SK-N-SH (cell line): ENCODE results near the gene CD2. TPM values are rescaled to one million over a fixed set of nuclear protein-coding genes. Genes with fewer than 3 reads are reported as not detected.

Experiments
- CTCF ChIA-PET: fragments of 300-600, 350-600 bp; formaldehyde crosslinking; extraction: SDS; loops from one replicate; lab custom pipeline; 2021; lab: Yijun Ruan, JAX
- POLR2A ChIA-PET: fragments of 350-600 bp; sonication (Branson Sonifier 250); formaldehyde crosslinking; extraction: SDS; loops from one replicate; lab custom pipeline; 2020; ENCODE audit warnings: antibody characterized with exemption, inconsistent platforms; lab: Yijun Ruan, JAX
- DNase-seq: peaks from one replicate; pipeline ENCODE4 v3.0.0; 2012
- H2AFZ ChIP-seq: fragments of 200-600 bp; sonication (generic); 2 replicates; pipeline ENCODE4 v1.8.1; 2016; ENCODE audit warnings: antibody characterized with exemption, mild to moderate bottlenecking, low read depth
- H3F3A ChIP-seq: fragments of 200-600 bp; sonication (generic); replicated peaks from 2 replicates; pipeline ENCODE3; 2016; ENCODE audit warnings: antibody characterized with exemption, mild to moderate bottlenecking; ENCODE audit not compliant: insufficient read depth
- H3K27ac ChIP-seq, 2 experiments: fragments of 200-500 bp in 1 of 2; fragments of 200-600 bp in 1 of 2; sonication (Bioruptor generic) in 1 of 2; sonication (generic), shearing (Covaris generic) in 1 of 2; 2 replicates each; pipeline versions ENCODE4 v1.5.1 to v1.6.1; 2014 to 2016; ENCODE audit warnings: low read depth in 2 of 2, inconsistent platforms in 1 of 2, low read length in 1 of 2, mild to moderate bottlenecking in 1 of 2, mixed read lengths in 1 of 2
- H3K27me3 ChIP-seq: fragments of 200-600 bp; sonication (generic), shearing (Covaris generic); 2 replicates; pipeline ENCODE4 v1.6.1; 2016; ENCODE audit warnings: mixed run types; ENCODE audit not compliant: insufficient read depth
- H3K36me3 ChIP-seq, 2 experiments: fragments of 200-500 bp in 1 of 2; fragments of 200-600 bp in 1 of 2; sonication (Bioruptor generic) in 1 of 2; sonication (generic) in 1 of 2; replicated peaks in 1 of 2; 2 replicates each; pipeline versions ENCODE3 to v1.5.1; 2014 to 2016; ENCODE audit warnings: low read length in 1 of 2, mild to moderate bottlenecking in 1 of 2; ENCODE audit not compliant: insufficient read depth in 2 of 2, control insufficient read depth in 1 of 2
- H3K4me1 ChIP-seq, 2 experiments: fragments of 200-500 bp in 1 of 2; fragments of 200-600 bp in 1 of 2; sonication (Bioruptor generic) in 1 of 2; sonication (generic), shearing (Covaris generic) in 1 of 2; 2 replicates each; pipeline versions ENCODE4 v1.5.1 to v1.6.1; 2014 to 2016; ENCODE audit warnings: low read depth in 1 of 2, low read length in 1 of 2, mixed run types in 1 of 2; ENCODE audit not compliant: insufficient read depth in 2 of 2, control insufficient read depth in 1 of 2
- H3K4me2 ChIP-seq: fragments of 200-600 bp; sonication (generic), shearing (Covaris generic); 2 replicates; pipeline ENCODE4 v1.6.1; 2017; ENCODE audit warnings: mixed run types
- H3K4me3 ChIP-seq, 2 experiments: fragments of 200-500 bp in 1 of 2; fragments of 200-600 bp in 1 of 2; sonication (Bioruptor generic) in 1 of 2; sonication (generic), shearing (Covaris generic) in 1 of 2; 2 replicates each; pipeline versions ENCODE4 v1.5.1 to v1.8.1; 2014 to 2016; ENCODE audit warnings: low read depth in 2 of 2, inconsistent platforms in 1 of 2, low read length in 1 of 2, mild to moderate bottlenecking in 1 of 2, mixed read lengths in 1 of 2, moderate library complexity in 1 of 2
- H3K79me2 ChIP-seq: fragments of 200-600 bp; sonication (generic); 2 replicates; pipeline ENCODE4 v1.8.1; 2017; ENCODE audit warnings: mild to moderate bottlenecking; ENCODE audit not compliant: insufficient read depth
- H3K9ac ChIP-seq: fragments of 200-600 bp; sonication (generic); 2 replicates; pipeline ENCODE4 v1.6.1; 2017; ENCODE audit warnings: mixed run types
- H3K9me2 ChIP-seq: fragments of 200-600 bp; sonication (generic); 2 replicates; pipeline ENCODE4 v1.6.1; 2017; ENCODE audit warnings: mixed run types
- H3K9me3 ChIP-seq: fragments of 200-600 bp; sonication (generic); 2 replicates; pipeline ENCODE4 v1.6.1; 2017; ENCODE audit warnings: mixed run types, mild to moderate bottlenecking, moderate library complexity
- H4K20me1 ChIP-seq: fragments of 200-600 bp; sonication (generic); 2 replicates; pipeline ENCODE4 v1.6.1; 2017; ENCODE audit warnings: mild to moderate bottlenecking, mixed run types; ENCODE audit not compliant: insufficient read depth
- CHD2 ChIP-seq: fragments of 150-350 bp; IDR thresholded peaks from 2 replicates; pipeline ENCODE4 v1.6.1; 2018; ENCODE audit warnings: low read length; ENCODE audit not compliant: partially characterized antibody
- EP300 ChIP-seq, 2 experiments: IDR thresholded peaks; 2 replicates each; pipeline versions ENCODE4 v1.4.0 to v1.6.1; 2012; ENCODE audit warnings: borderline replicate concordance in 1 of 2, low read depth in 1 of 2, low read length in 1 of 2
- EZH2phosphoT487 ChIP-seq: fragments of 200-600 bp; sonication (generic); IDR thresholded peaks from 2 replicates; pipeline ENCODE4 v1.6.1; 2017; ENCODE audit warnings: low read depth, mixed run types, mild to moderate bottlenecking, antibody characterized with exemption, moderate library complexity, borderline replicate concordance
- FOSL2 ChIP-seq: IDR thresholded peaks from 2 replicates; pipeline ENCODE4 v1.4.0; 2012; ENCODE audit warnings: low read depth, mild to moderate bottlenecking, moderate library complexity, borderline replicate concordance
- JUND ChIP-seq: IDR thresholded peaks from 2 replicates; pipeline ENCODE4 v1.4.0; 2012
- MEF2A ChIP-seq: IDR thresholded peaks from 2 replicates; pipeline ENCODE4 v1.4.0; 2012; ENCODE audit warnings: low read depth, borderline replicate concordance
- MXI1 ChIP-seq: IDR thresholded peaks from 2 replicates; pipeline ENCODE4 v1.6.1; 2012; ENCODE audit warnings: mild to moderate bottlenecking, low read depth, low read length, improper control_type of control experiment
- NFIC ChIP-seq: IDR thresholded peaks from 2 replicates; pipeline ENCODE4 v1.4.0; 2012; ENCODE audit warnings: borderline replicate concordance
- PBX3 ChIP-seq: IDR thresholded peaks from 2 replicates; pipeline ENCODE4; 2012
- POLR2AphosphoS5 ChIP-seq: IDR thresholded peaks from 2 replicates; pipeline ENCODE4 v1.6.1; 2012; ENCODE audit warnings: low read depth, low read length
- REST ChIP-seq: IDR thresholded peaks from 2 replicates; pipeline ENCODE4 v1.6.1; 2012; ENCODE audit warnings: mild to moderate bottlenecking, low read depth, low read length, moderate library complexity
- SMC3 ChIP-seq: IDR thresholded peaks from 2 replicates; pipeline ENCODE4 v1.6.1; 2012; ENCODE audit warnings: low read depth, low read length, improper control_type of control experiment
- TCF12 ChIP-seq: IDR thresholded peaks from 2 replicates; pipeline ENCODE4 v1.4.0; 2012
- TEAD4 ChIP-seq: IDR thresholded peaks from 2 replicates; pipeline ENCODE4 v1.4.0; 2012; ENCODE audit warnings: mild to moderate bottlenecking, borderline replicate concordance; ENCODE audit not compliant: insufficient read depth
- USF1 ChIP-seq: IDR thresholded peaks from 2 replicates; pipeline ENCODE4 v1.4.0; 2012; ENCODE audit warnings: low read depth, borderline replicate concordance
- USF2 ChIP-seq: fragments of 150-350 bp; IDR thresholded peaks from 2 replicates; pipeline ENCODE4 v1.6.1; 2017; ENCODE audit warnings: antibody characterized with exemption, low read length, low read depth, borderline replicate concordance
- YY1 ChIP-seq: IDR thresholded peaks from 2 replicates; pipeline ENCODE4 v1.4.0; 2012; ENCODE audit warnings: low read depth, mild to moderate bottlenecking
- ZBTB33 ChIP-seq: IDR thresholded peaks from 2 replicates; pipeline ENCODE4 v1.4.0; 2012; ENCODE audit warnings: low read depth, borderline replicate concordance
- WGBS: methylation state at CpG from one replicate; pipeline ENCODE4 v1.1.6; 2017; ENCODE audit warnings: low lambda C conversion rate; 5-methylcytosine and 5-hydroxymethylcytosine counted together
- polyA plus RNA-seq, 3 experiments: library from polyadenylated mRNA; depleted of rRNA; stranded (reverse); fragments of >200 nt; gene quantifications; 2 replicates each; pipeline ENCODE4 v1.2.3, GENCODE V29; 2012

Gene CD2
- polyA plus RNA-seq, 1 of the 3 experiments (the other 2 are of a cell fraction), result not detected

- no peaks in the 10 kb centered on the region for H3K79me2 ChIP-seq
- DNase-seq, result no peak
- ChIA-PET POLR2A (no interaction called here), CTCF (interaction anchor here (0.6 kb wide), 1 partner anchor 194 kb away, joined by 3 read pairs; no protein-coding TSS in a partner anchor)
- H3K4me3 ChIP-seq, result no peak overlapping the region
- no peaks in the 10 kb centered on the region for H3F3A ChIP-seq
- WGBS, result 59% methylated on average over 13 of the region's 13 CpGs
- H3K27ac ChIP-seq, result no peak overlapping the region
- no peak overlapping the region for H2AFZ ChIP-seq
- no peaks in the 10 kb centered on the region for H3K9me2 ChIP-seq
- H3K9ac ChIP-seq, result no peak overlapping the region
- TF ChIP-seq PBX3 (no peak), POLR2AphosphoS5 (no peak), USF2 (no peak), CHD2 (no peak), EZH2phosphoT487 (no peak), TCF12 (no peak), SMC3 (no peak)
- no peak overlapping the region for H3K4me2 ChIP-seq
- H3K27me3 ChIP-seq, result no peaks in the 10 kb centered on the region
- H3K4me1 ChIP-seq, result peaks cover 0 to 2% of the 10 kb centered on the region in 2 experiments; a peak in 1 of 4 replicates
- no peaks in the 10 kb centered on the region for H3K9me3 ChIP-seq
- H3K36me3 ChIP-seq, result no peaks in the 10 kb centered on the region
- no peaks in the 10 kb centered on the region for H4K20me1 ChIP-seq
These were observed 14.3 kb downstream of the CD2 start for GRCh38 chr1:116768416-116769103.

- ChIA-PET CTCF (interaction anchor here (1.4 kb wide), 1 partner anchor 194 kb away, joined by 4 read pairs; no protein-coding TSS in a partner anchor), POLR2A (no interaction called here)
- no peaks in the 10 kb centered on the region for H3K27me3 ChIP-seq
- H3K36me3 ChIP-seq, result no peaks in the 10 kb centered on the region
- no peak overlapping the region for H3K4me2 ChIP-seq
- no peak for DNase-seq
- H3K9ac ChIP-seq, result no peak overlapping the region
- no peak overlapping the region for H3K27ac ChIP-seq
- no peaks in the 10 kb centered on the region for H3K9me2 ChIP-seq
- no peak overlapping the region for H2AFZ ChIP-seq
- H3K4me3 ChIP-seq, result no peak overlapping the region
- no peaks in the 10 kb centered on the region for H3F3A ChIP-seq
- H3K4me1 ChIP-seq, result peaks cover 0 to 2% of the 10 kb centered on the region in 2 experiments; a peak in 1 of 4 replicates
- WGBS, result 51% methylated on average over 6 of the region's 6 CpGs
- H3K9me3 ChIP-seq, result no peaks in the 10 kb centered on the region
- H4K20me1 ChIP-seq, result no peaks in the 10 kb centered on the region
- H3K79me2 ChIP-seq, result no peaks in the 10 kb centered on the region
- no peak for TF ChIP-seq NFIC
- no peak for TF ChIP-seq MXI1
- no peak for TF ChIP-seq REST
- TF ChIP-seq JUND, result no peak
- TF ChIP-seq EP300 (IDR thresholded peaks at IDR 0.05; ENCODE audit: borderline replicate concordance in 1 of 2, low read depth in 1 of 2, low read length in 1 of 2), result no peak
- no peak for TF ChIP-seq ZBTB33
- TF ChIP-seq EZH2phosphoT487, result no peak
- TF ChIP-seq FOSL2, result no peak
- no peak for TF ChIP-seq CHD2
- no peak for TF ChIP-seq TCF12
- no peak for TF ChIP-seq USF1
- TF ChIP-seq TEAD4, result no peak
- TF ChIP-seq YY1, result no peak
- TF ChIP-seq MEF2A, result no peak
These were observed 14.8 kb downstream of the CD2 start for GRCh38 chr1:116769104-116769452.
